Activated naive CD4-positive, alpha-beta T cell treated with anti-CD3 and anti-CD28 coated beads, Interleukin-2, amount 50 U/mL, for 24 hours (primary cell): ENCODE data around the gene KLHL28.

Source experiments
- H3K27ac Mint-ChIP-seq: one replicate; pipeline ENCODE4 v1.8.0; 2021; ENCODE audit warnings: mild to moderate bottlenecking, mixed read lengths
- H3K27me3 Mint-ChIP-seq: one replicate; pipeline ENCODE4 v1.8.0; 2021; ENCODE audit warnings: mixed read lengths
- H3K36me3 Mint-ChIP-seq: one replicate; pipeline ENCODE4 v1.8.0; 2021; ENCODE audit warnings: mixed read lengths
- H3K4me1 Mint-ChIP-seq: one replicate; pipeline ENCODE4 v1.8.0; 2021; ENCODE audit warnings: mixed read lengths
- H3K4me3 Mint-ChIP-seq: one replicate; pipeline ENCODE4 v1.8.0; 2021; ENCODE audit warnings: mild to moderate bottlenecking, mixed read lengths
- H3K9me3 Mint-ChIP-seq: one replicate; pipeline ENCODE4 v1.8.0; 2021; ENCODE audit warnings: mixed read lengths

KLHL28 gene

DNA sequence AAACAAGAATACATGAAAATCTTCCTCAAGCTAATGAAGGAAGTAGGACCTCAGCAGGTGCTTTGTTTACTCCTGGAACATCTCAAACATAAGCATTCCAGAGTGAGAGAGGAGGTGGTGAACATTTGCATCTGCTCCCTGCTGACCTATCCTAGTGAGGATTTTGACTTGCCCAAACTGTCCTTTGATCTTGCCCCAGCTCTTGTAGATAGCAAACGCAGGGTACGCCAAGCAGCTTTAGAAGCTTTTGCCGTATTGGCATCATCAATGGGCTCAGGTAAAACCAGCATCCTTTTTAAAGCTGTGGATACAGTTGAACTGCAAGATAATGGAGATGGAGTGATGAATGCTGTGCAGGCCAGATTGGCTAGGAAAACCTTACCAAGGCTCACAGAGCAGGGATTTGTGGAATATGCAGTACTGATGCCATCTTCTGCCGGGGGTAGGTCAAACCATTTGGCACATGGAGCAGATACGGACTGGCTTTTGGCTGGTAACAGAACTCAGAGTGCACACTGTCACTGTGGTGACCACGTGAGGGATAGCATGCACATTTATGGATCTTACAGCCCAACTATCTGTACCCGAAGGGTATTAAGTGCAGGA, 2.1 kb upstream of the KLHL28 start:
- peaks cover 29% of the 10 kb centered on the region for H3K36me3 Mint-ChIP-seq
- H3K4me3 Mint-ChIP-seq: no peak overlapping the region
- H3K4me1 Mint-ChIP-seq: peaks cover 67% of the 10 kb centered on the region
- no peak overlapping the region for H3K27ac Mint-ChIP-seq
- H3K9me3 Mint-ChIP-seq: peaks cover 15% of the 10 kb centered on the region
- H3K27me3 Mint-ChIP-seq: no peaks in the 10 kb centered on the region

DNA sequence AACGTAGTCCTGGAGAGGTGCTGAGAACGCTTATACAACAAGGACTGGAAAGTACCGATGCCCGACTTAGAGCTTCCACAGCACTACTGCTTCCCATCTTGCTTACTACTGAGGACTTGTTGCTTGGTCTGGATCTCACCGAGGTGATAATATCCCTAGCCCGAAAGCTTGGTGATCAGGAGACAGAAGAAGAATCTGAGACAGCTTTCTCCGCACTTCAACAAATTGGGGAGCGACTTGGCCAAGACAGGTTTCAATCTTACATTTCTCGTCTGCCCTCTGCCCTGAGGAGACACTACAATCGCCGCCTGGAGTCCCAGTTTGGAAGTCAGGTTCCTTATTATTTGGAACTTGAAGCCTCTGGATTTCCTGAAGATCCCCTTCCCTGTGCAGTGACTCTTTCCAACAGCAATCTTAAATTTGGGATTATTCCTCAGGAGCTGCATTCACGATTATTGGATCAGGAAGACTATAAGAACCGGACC, 1.3 kb upstream of the KLHL28 start:
- H3K9me3 Mint-ChIP-seq: peaks cover 15% of the 10 kb centered on the region
- H3K27ac Mint-ChIP-seq: peak overlapping the region; percentile 59
- peaks cover 69% of the 10 kb centered on the region for H3K4me1 Mint-ChIP-seq
- no peaks in the 10 kb centered on the region for H3K27me3 Mint-ChIP-seq
- peaks cover 23% of the 10 kb centered on the region for H3K36me3 Mint-ChIP-seq
- no peak overlapping the region for H3K4me3 Mint-ChIP-seq

- H3K27me3 Mint-ChIP-seq: no peaks in the 10 kb centered on the region
- peaks cover 22% of the 10 kb centered on the region for H3K36me3 Mint-ChIP-seq
- H3K9me3 Mint-ChIP-seq: peaks cover 13% of the 10 kb centered on the region
- no peak overlapping the region for H3K4me3 Mint-ChIP-seq
- peak overlapping the region; percentile 59 for H3K27ac Mint-ChIP-seq
- H3K4me1 Mint-ChIP-seq: peaks cover 69% of the 10 kb centered on the region
Measured at GRCh38 chr14:44962334-44963043, 742 bp upstream of the KLHL28 start.

DNA sequence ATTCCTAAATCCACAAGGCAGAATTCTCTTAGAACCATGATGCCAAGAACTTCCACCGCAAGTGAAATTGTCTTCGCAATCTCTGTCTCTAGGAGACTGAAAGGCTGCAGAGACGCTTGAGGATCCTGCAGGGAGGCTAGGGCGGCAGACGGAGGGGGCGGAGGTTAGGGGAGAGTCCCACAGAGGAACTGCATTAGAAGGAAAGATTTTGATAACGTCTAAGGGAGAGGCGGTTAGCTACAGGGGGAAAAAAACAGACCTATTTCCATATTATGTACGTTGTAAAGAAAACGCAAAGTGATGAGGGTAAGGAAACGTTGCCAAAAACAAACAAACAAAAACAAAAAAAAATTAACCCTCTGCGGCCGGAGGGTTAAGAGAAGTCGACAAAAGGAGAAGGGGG, 595 bp downstream of the KLHL28 start:
- Mint-ChIP-seq H3K36me3 (peaks cover 16% of the 10 kb centered on the region), H3K27ac (no peak overlapping the region), H3K27me3 (no peaks in the 10 kb centered on the region), H3K9me3 (peaks cover 9% of the 10 kb centered on the region), H3K4me1 (peaks cover 68% of the 10 kb centered on the region), H3K4me3 (no peak overlapping the region)

GRCh38 chr14:44960646-44961045, 1.1 kb downstream of the KLHL28 start:
- Mint-ChIP-seq H3K9me3 (peaks cover 9% of the 10 kb centered on the region), H3K27me3 (no peaks in the 10 kb centered on the region), H3K4me1 (peaks cover 71% of the 10 kb centered on the region), H3K36me3 (peaks cover 16% of the 10 kb centered on the region), H3K4me3 (no peak overlapping the region), H3K27ac (peak overlapping the region; percentile 18)

GRCh38 chr14:44960146-44960545, 1.6 kb downstream of the KLHL28 start:
- Mint-ChIP-seq H3K4me1 (peaks cover 71% of the 10 kb centered on the region), H3K27ac (peak overlapping the region; percentile 18), H3K4me3 (no peak overlapping the region)

GRCh38 chr14:44959538-44959937, 2.2 kb downstream of the KLHL28 start:
- Mint-ChIP-seq H3K4me1 (peaks cover 69% of the 10 kb centered on the region), H3K36me3 (peaks cover 9% of the 10 kb centered on the region), H3K4me3 (peak overlapping the region; percentile 76)

More at GRCh38 chr14:44960146-44960545, 1.6 kb downstream of the KLHL28 start:
- Mint-ChIP-seq H3K27me3 (no peaks in the 10 kb centered on the region), H3K36me3 (peaks cover 13% of the 10 kb centered on the region), H3K9me3 (peaks cover 9% of the 10 kb centered on the region)

GRCh38 chr14:44956866-44957265, 4.9 kb downstream of the KLHL28 start:
- no peaks in the 10 kb centered on the region for H3K9me3 Mint-ChIP-seq
- H3K27ac Mint-ChIP-seq: no peak overlapping the region
- H3K27me3 Mint-ChIP-seq: no peaks in the 10 kb centered on the region
- peaks cover 71% of the 10 kb centered on the region for H3K4me1 Mint-ChIP-seq
- H3K36me3 Mint-ChIP-seq: peaks cover 10% of the 10 kb centered on the region
- no peak overlapping the region for H3K4me3 Mint-ChIP-seq

More at GRCh38 chr14:44959538-44959937, 2.2 kb downstream of the KLHL28 start:
- H3K27me3 Mint-ChIP-seq: no peaks in the 10 kb centered on the region
- H3K9me3 Mint-ChIP-seq: peaks cover 7% of the 10 kb centered on the region
- no peak overlapping the region for H3K27ac Mint-ChIP-seq

GRCh38 chr14:44955528-44955927, 6.2 kb downstream of the KLHL28 start:
- Mint-ChIP-seq H3K27me3 (no peaks in the 10 kb centered on the region), H3K27ac (no peak overlapping the region), H3K36me3 (peaks cover 11% of the 10 kb centered on the region), H3K4me3 (no peak overlapping the region), H3K4me1 (peaks cover 79% of the 10 kb centered on the region), H3K9me3 (no peaks in the 10 kb centered on the region)

GRCh38 chr14:44954750-44955149, 7.0 kb downstream of the KLHL28 start:
- H3K4me1 Mint-ChIP-seq: peaks cover 74% of the 10 kb centered on the region
- H3K27ac Mint-ChIP-seq: no peak overlapping the region
- H3K27me3 Mint-ChIP-seq: no peaks in the 10 kb centered on the region
- H3K36me3 Mint-ChIP-seq: peaks cover 13% of the 10 kb centered on the region
- H3K9me3 Mint-ChIP-seq: no peaks in the 10 kb centered on the region
- no peak overlapping the region for H3K4me3 Mint-ChIP-seq

- Mint-ChIP-seq H3K27ac (no peak overlapping the region), H3K9me3 (no peaks in the 10 kb centered on the region), H3K4me1 (peaks cover 72% of the 10 kb centered on the region), H3K4me3 (no peak overlapping the region), H3K36me3 (peaks cover 21% of the 10 kb centered on the region), H3K27me3 (no peaks in the 10 kb centered on the region)
Measured at GRCh38 chr14:44952391-44953110, 9.2 kb downstream of the KLHL28 start.

DNA sequence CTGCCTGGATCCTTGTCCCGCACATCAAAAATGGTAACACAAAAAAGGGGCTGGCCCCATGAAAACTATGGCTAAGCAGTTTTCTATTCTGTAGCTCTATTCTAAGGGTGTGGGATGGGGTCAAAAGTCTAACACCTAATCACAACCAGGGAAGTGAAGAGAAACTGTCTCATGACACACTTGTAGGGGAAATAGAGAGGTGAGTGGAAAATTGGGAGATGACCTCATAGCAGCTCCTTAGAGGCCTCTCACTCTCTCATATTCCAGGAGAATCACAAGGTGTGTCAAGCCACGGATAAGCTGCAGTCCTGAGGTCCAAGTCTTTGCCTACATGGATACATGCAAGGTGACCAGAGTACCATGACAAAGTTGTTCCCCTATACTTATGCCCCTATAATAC, 10.7 kb downstream of the KLHL28 start:
- H3K27me3 Mint-ChIP-seq: no peaks in the 10 kb centered on the region
- no peaks in the 10 kb centered on the region for H3K9me3 Mint-ChIP-seq
- peaks cover 24% of the 10 kb centered on the region for H3K36me3 Mint-ChIP-seq
- peaks cover 70% of the 10 kb centered on the region for H3K4me1 Mint-ChIP-seq
- H3K27ac Mint-ChIP-seq: no peak overlapping the region
- H3K4me3 Mint-ChIP-seq: no peak overlapping the region

GRCh38 chr14:44945264-44945663, 16.5 kb downstream of the KLHL28 start:
- H3K4me3 Mint-ChIP-seq: no peak overlapping the region
- no peaks in the 10 kb centered on the region for H3K9me3 Mint-ChIP-seq
- H3K36me3 Mint-ChIP-seq: peaks cover 43% of the 10 kb centered on the region
- peaks cover 59% of the 10 kb centered on the region for H3K4me1 Mint-ChIP-seq
- no peak overlapping the region for H3K27ac Mint-ChIP-seq
- no peaks in the 10 kb centered on the region for H3K27me3 Mint-ChIP-seq

GRCh38 chr14:44944107-44944506, 17.6 kb downstream of the KLHL28 start:
- H3K27ac Mint-ChIP-seq: no peak overlapping the region
- H3K36me3 Mint-ChIP-seq: peaks cover 49% of the 10 kb centered on the region
- H3K4me3 Mint-ChIP-seq: no peak overlapping the region
- H3K4me1 Mint-ChIP-seq: peaks cover 62% of the 10 kb centered on the region
- H3K9me3 Mint-ChIP-seq: no peaks in the 10 kb centered on the region
- no peaks in the 10 kb centered on the region for H3K27me3 Mint-ChIP-seq

GRCh38 chr14:44942436-44942835, 19.3 kb downstream of the KLHL28 start:
- no peak overlapping the region for H3K27ac Mint-ChIP-seq
- H3K27me3 Mint-ChIP-seq: no peaks in the 10 kb centered on the region
- peaks cover 48% of the 10 kb centered on the region for H3K36me3 Mint-ChIP-seq
- H3K9me3 Mint-ChIP-seq: no peaks in the 10 kb centered on the region
- H3K4me1 Mint-ChIP-seq: peaks cover 57% of the 10 kb centered on the region
- no peak overlapping the region for H3K4me3 Mint-ChIP-seq

- peaks cover 52% of the 10 kb centered on the region for H3K4me1 Mint-ChIP-seq
- H3K27me3 Mint-ChIP-seq: no peaks in the 10 kb centered on the region
- peaks cover 47% of the 10 kb centered on the region for H3K36me3 Mint-ChIP-seq
- H3K27ac Mint-ChIP-seq: peak overlapping the region; percentile 48
- no peaks in the 10 kb centered on the region for H3K9me3 Mint-ChIP-seq
- peak overlapping the region; percentile 42 for H3K4me3 Mint-ChIP-seq
Measured at GRCh38 chr14:44941591-44941990, 20.2 kb downstream of the KLHL28 start.
